NCI-H345 (cell line): ENCODE results near the gene TOR1B.

Source experiments
- DNase-seq: peaks from one replicate; lab custom pipeline; 2025; lab: John Stamatoyannopoulos, UW

TOR1B gene

DNA sequence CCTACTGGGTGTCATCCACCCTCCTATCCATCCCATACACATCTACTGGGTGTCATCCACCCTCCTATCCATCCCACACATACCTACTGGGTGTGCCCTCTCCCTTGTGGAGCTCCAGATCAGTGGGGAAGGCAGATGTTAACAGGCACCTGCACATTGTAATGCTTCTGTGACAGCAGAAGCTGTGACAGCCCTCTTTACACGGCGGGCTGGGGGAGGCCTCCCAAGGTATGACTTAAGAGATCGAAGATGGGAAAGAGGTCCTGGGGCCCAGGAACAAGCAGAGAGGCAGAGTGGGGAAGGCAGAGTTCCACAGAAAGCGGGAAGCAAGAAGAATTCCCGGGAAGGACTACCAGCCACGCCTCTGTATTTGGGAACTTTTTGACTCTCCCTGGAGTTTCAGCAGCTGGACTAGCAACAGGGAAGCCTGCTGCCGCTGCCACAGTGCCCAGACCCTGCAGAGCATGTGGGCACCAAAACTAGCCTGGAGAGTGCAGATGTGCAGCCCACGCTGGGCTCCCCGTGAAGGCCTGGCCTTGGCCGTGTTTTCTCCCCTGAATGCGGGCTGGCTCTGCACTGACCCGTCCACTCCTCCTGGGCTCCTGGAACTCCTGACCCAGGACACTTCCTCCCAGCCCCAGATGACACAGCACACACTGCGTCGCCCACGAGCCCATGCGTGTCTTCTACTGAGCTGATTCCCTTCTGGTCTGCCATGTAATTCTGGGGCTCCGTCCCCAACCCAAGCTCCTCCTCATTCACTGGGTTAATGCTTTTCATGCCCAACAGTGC lies 11.6 kb downstream of the TOR1B start:
- DNase-seq: no peak

DNA sequence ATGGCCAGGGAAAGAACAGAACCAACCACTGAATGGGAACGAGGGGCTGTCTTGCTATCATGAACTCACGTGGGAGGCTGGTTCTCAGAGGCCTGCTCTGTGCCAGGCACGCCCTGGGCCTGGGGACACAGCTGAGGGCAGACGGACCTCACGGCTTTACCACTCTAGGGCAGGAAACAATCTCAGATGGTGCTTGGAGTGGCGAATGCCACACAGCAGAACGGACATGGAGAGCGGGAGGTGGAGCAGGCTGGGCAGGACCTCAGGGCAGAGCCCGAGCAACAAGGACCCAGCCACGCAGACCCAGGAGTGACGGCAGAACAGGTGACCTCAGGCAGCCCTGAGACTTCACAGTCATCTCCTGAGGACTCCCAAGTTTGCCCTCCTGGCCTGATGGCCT lies 12.3 kb downstream of the TOR1B start:
- no peak for DNase-seq

DNA sequence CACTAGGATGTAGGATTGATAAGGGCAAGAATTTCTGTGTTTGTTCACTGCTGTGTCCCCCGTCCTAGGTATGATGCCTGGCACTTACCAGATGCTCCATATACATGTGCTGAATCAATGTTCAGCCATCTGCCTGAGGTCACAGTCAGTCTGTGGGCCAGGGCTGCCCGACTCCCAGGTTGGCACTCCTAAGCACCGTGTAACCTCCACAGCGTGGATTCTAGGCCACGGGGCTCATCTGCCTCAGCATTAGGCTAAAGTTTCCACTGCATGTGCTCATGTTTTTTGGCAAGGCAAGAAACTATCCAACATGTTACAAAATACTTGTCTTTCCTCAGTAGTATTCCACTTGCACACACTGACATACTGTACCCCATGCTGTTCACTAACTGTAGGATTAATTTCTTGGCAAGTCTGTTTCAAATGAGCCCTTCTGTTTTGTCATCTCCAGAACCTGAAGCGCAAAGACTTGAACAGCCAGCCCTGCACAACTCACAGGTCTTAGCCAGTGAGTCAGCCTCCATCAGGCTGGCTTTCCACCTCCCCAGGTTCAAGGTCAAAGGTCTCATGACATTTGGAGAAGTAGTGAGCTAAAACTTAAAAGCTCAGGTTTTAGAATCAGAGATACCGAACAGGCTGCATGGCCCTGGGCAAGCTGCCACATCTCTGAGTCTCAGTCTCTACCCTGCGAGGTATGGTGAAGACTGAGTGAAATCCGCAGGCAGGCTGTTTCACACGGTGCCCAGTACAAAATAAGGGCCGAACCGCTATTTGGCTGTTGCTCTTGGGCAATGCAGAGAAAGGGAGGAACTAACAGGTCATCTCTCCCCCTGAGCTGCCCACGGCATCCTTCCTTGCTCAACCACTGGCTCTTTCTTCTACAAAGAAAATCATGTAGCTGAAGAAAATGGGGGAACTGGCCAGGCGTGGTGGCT lies 13.8 kb downstream of the TOR1B start:
- DNase-seq: no peak

DNA sequence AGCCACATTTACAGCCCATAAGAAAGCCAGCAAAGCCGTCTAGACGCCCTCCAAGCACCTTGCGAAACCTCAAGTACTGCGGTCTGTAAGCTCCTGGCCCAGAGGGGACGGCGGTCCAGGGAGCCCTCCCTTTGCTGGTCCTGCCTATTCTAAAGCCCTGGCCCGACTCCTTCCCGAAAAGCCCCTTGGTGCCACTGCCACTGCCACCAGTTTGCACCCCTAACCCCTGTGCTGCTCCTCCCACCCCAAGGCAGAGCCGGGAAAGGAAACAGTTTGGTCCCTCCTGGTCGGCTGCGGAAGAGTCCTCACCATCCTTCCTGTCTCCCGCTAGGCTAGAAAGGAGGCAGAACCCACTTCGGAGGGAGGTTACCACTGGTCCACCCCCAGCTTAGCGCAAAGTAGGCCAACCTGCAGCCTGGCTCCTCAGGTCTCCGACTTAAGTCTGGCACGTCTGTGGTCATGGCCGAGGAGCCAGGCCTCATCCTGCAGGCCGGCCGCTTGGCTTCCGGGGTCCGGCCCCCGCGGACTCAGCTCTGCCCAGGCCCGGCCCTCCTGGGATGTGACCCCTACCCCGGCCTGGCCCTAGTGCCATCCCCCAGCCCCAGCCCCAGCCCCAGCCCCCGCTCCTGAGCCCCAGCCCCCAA lies 20.0 kb downstream of the TOR1B start:
- DNase-seq: no peak

DNA sequence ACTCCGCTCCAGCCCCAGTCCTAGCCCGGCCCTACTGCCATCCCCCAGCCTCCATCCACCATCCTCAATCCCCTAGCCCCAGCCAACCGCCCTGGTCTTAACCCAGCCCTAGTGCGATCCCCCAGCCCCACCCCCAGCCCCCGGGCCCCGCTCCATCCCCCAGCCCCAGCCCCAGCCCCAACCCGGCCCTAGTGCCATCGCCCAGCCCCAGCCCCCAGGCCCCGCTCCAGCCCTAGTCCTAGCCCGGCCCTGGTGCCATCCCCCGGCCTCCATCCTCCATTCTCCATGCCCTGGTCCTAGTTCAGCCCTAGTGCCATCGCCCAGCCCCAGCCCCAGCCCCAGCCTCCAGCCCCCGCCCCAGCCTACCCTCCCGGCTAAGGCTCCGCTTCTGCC lies 20.6 kb downstream of the TOR1B start:
- DNase-seq: no peak

DNA sequence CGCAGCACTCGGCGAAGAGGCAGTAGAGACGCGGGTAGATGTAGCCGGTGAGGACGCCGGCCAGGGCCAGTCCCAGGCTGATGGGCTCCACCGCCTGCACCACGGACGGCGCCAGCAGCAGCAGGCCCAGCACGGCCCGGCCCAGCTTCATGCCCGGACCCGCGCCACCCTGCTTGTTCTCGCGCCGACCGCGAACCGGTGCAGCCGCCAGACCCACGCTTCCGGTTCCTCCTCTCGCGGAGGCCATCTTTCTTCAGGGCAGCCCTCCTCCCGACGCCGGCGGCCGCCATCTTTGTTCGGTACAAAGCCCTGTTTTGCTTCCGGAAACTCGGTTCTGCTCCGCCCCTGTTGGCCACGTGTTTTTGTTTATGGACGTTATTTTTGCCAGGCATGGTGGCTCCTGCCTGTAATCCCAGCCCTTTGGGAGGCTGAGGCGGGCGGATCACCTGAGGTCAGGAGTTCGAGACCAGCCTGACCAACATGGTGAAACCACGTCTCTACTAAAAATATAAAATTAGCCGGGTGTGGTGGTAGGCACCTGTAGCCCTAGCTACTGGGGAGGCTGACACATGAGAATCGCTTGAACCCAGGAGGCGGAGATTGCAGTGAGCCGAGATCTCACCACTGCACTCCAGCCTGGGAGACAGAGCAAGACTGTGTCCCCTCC lies 21.1 kb downstream of the TOR1B start, which contains the start of gene TOR1A:
TOR1A (minus strand) TSS at position 202 of the 667 bp plus-strand sequence; CDS start at position 151, 51 bp downstream.
- peak; percentile 91 for DNase-seq

DNA sequence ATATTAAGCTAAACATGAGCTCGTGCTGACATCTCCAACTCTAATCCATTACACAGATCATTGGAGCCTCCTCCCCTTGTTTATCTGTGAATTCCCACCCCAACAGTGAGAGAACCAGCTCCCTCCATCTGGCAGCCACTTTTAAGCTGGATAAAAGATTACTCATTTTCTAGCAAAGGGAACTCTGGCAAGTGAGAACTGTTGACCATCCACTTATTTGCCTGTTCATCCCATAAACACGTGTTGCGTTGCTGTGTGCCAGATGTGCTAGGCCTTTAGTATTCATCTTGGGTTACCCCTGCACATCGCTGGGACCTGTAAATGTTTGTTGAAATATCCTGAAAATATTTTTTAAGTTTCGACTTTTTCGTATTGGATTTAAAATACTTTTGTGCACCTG lies 23.4 kb downstream of the TOR1B start:
- DNase-seq: no peak

DNA sequence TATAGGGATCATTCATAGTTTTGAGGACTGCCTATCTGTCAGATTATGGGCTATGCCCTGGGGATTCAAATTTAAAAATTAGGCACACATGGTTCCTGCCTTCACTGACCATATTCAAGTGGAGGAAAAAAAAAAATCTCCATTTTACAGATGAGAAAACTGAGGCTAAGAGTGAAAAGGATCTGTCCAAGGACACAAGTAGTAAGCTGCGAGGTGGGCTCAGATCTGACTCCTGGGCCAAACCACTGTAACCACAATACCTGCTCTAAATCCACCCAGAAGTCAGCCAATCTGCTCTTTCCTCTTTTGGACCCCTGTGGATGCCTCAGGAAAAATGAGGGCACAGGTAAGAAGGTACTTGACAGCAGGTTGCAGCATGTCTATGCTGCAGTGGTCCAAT lies 23.8 kb downstream of the TOR1B start:
- DNase-seq: no peak

DNA sequence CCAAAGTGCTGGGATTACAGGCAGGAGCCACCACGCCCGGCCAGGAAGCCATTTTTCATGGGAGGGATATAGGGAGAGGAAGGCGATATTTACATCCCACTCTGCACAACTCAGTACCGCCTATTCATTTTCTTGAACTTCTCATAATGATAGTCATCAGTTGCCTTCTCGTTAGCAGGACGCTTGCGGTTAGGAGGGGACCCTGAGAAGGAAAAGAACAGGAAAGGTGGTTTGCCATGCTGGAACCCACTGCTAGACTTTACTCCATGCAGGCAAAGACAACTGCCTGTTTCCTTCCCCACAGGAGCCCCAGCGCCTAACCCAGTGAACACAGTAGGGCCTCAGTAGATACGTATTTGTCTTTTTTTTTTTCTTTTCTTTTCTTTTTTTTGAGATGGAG lies 25.1 kb downstream of the TOR1B start:
- no peak for DNase-seq

DNA sequence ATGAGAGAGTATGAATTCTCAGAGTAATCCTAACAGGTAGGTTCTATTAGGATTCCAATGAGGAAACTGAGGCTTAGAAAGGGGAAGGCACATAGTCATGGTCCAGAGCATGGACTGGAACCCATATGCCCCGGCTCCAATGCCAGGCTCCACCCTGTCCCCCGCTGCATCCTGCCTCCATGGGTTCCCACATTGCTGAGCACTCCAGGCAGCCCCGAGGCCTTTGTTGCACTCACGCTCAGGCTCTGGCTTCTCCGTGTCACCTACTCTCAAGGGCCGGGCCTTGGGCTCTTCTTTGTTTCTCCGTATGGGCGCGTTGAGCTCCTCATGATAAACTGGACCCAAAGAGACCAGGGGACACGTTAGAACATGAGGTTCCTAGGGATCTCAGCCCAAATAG lies 26.0 kb downstream of the TOR1B start:
- no peak for DNase-seq

DNA sequence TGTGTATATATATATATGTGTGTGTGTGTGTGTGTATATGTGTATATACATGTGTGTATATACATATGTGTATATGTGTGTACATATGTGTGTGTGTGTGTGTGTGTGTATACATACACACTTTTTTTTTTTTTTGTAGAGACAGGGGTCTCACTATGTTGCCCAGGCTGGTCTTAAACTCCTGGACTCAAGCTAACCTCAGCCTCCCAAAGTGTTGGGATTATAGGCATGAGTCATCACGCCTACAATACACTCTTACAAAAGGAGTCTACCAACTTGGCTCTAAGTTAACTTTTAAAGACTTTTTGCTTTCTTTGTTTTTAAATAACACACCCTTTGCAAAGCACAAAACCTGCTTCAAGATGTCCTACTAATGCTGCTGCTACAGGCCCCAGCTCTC lies 30.0 kb downstream of the TOR1B start:
- DNase-seq: no peak

DNA sequence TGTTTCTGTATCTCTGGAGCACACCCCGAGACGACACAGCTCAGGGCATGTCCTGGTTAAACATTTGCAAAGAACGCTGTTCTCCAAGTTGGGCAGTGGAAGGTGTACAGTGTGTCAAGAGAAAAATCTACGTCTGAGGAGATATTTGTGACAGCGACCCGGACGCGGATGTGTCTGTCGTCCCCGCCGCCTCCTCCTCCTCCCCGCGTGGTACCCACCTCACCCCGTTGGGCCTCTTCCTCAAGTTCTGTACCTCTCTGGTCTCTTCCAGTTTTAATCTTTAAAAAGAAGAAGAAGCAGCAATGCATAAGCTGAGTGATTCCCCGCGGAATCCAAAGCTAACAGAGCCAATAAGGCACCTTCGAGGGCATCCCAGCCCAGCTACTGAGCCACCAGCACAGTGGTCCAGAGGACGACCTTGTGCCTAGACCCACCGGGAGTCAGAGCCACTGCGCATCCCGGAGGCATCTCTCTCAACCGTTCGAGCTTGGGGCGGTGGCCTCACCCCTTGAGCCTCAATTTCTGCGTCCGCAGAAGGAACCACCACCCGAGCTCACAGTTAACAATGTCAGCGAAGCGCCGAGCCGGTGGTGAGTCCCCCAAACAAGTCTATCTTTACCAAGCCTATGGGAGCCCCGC lies 31.6 kb downstream of the TOR1B start:
- DNase-seq: no peak

DNA sequence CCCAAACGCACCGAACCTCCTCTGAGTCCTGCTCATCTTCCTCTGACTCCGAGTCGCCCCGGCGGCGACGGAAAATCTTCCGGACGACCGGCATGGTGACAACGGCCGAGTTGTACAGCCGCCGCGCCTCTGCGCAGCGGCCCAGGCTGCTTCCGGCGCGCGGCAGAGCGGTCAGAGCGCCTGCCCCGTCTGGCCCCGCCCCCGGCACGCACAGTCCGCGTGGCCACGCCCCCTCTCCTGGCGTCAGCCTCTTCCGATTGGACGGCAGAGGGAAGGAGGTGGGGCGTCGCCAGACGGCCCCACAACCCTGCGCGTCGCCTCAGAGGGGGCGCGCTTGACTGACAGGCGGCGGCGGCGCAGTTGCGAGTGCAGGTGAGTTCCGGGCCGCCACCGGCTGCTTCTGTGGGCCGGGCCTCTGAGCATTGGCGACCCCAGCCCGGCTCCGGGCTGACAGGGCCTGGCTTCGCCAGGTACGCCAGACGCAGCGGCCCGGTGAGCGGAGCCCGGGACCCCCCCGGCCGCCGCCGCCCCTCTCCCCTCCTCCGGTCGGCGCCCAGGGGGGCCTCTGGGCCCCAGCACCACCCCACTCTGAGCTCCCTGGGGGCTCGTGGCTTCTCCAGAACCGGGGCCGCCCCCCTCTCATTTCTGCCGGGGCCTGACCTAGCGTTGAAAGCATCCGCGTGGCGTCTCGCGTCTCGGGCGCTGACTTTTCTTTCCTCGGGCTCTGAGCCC lies 32.3 kb downstream of the TOR1B start, which contains the start of the genes C9orf78 and USP20:
C9orf78 (minus strand) TSS at position 148 of the 732 bp plus-strand sequence; CDS start at position 94, 54 bp downstream.
USP20 (plus strand) TSS at position 331 of the 732 bp plus-strand sequence. CDS start 17,098 bp downstream, outside the sequence.
- DNase-seq: peak; percentile 98

DNA sequence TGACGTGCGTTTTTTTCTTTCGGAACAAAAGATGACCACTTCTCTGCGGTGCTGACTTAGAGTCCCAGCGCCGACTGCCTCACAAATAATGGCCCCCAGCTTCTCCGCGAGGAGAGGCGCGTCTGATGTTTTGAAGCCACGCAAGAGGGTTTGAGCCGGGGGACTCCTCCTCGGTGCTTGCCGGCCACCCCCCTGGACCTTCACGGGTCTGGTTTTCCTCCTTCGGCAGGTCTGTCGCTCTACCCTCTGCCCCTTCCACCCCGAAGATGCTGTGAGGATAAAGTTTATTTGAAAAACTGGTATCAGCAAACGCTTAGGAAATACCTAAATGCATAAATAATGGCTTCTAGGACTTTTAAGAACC lies 32.9 kb downstream of the TOR1B start:
- DNase-seq: no peak

DNA sequence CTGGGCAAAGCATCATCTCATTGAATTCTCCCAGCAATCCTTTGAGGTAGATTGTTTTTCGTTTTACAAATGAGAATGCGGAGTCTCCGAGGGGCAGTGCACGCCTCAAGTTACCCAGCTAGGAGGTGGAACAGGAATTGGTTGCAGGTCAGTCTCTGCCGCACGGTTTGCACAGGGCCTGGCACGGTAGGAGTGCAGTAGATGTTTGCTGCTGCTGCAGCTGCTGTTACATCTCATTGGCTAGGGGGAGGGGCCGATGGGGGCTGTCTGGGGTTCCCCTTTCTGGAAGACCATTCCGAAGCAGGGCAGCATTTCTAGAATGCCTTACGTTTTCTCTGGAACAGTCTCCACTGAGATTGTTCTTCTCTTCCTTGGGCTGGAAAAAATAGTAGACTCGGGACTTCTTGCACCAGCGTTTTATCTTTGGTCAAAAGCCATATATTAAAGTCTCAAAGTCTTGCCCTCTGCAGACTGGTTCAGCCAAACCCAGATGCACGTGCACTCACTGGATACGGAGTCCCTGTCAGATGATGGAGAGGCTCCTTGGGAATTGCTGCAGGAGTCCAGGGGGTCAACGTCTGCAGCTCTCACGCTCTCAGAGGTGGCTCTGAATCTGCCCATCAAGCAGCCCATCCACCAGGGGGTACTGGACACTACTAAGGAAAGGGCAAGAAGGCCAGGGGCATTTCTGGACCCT lies 33.5 kb downstream of the TOR1B start:
- DNase-seq: no peak

DNA sequence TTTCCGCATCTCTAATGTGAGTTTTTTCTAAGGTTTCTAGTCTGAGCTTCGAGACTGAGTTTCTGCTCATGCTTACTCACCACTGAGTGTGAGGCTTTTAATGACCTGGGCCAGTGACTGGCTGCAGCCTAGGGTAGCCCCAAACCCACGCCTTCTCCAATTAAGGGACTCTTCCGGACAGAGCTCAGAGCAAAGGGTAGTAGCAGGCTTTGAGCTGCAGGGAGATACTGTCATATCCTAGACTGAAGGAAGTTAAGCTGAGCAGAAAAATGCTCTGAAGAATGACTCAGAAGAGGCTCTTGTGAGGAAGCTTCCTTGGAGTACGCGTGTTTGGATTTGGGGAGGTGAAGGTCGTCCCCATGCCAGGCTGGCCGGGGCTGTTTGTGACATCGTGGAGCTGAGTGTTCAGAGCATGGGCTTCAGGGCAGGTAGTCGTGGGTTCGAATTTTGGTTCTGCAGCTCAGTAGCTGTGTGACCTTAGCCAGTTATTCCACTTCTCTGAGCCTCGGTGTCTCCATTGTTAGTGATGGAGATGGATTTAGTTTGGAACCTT lies 35.8 kb downstream of the TOR1B start:
- DNase-seq: no peak

DNA sequence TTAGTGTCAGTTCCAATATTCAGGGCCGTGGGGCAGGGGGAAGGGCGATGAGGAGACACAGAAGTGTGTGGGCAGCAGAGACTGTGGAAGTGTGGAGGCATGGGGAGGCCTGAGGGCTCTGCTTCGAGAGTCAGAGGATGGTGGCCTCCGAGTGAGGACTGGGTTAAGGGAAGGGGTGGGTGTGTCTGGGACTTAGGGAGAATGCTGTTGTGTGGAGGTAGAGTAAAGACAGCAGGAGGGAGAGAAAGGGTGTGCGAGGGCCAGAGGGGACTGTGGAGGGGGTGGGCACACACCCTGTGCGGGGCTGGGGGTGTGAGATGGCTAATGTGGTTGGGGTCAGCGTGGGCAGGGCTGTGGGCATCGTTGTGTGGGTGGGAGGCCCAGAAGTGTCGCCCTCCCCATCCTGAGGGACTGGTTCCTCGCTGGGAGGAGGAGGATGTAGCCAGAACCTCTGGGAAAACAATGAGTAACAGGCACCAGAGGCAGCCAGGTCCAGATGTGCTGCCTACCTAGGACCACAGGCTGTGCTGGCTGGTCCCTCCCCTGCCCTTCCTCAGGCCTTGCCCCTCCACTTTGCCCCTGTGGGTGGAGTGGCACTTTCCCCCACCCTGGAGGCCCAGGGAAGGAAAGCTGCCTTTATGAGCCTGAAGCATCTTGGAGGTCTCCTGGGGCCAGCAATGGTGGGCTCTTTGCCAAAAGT lies 36.5 kb downstream of the TOR1B start:
- no peak for DNase-seq

DNA sequence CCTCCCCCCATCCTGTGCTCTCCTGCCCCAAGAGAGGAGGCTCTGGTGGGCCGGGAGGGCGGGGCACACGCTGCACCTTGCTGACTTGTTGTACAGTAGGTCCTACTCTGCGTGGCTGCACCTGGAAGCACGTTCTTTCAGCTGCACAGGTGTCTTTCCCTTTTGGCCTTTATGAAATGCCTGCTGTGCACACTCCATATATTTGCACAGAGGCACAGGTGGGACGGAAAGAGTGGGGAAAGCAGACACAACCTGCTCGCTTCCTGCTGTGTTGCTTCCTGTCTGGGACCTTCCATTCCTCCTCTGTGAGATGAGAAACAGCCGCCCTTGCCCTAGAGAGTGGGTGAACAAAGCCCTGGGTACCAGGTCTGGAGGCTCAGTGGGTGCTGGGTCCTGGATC lies 37.0 kb downstream of the TOR1B start:
- DNase-seq: peak; percentile 97

DNA sequence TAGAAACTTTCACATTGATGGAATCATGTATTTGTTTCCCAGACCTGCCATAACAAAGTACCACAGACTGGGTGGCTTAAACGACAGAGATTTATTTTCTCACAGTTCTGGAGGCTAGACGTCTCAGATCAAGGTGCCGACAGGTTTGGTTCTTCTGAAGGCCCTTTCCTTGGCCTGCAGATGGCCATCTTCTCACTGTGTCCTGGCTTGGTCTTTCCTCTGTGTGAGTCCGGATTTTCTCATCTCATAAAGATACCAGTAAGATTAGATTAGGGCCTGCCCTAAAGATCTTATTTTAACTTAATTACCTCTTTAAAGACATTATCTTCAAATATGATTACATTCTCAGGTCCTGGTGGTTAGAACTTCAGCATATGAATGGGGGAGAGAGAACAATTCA lies 38.1 kb downstream of the TOR1B start:
- DNase-seq: no peak
